Right ventricle myocardium superior (tissue), 1 donor: ENCODE measurements around the gene MEAK7. TPM values are rescaled to one million over a fixed set of nuclear protein-coding genes. Genes with fewer than 3 reads are reported as not detected.

ENCODE experiments used
- ATAC-seq: fragments of 200-7000 bp; cut with Tn5 transposase; one replicate; pipeline ENCODE4 v1.9.1; 2020; ENCODE audit warnings: mild to moderate bottlenecking; ENCODE audit not compliant: poor library complexity
- DNase-seq: peaks from one replicate; pipeline ENCODE4 v3.0.0-alpha.2; 2020
- intact Hi-C: fragments of 100-400 bp; cut with DNase I; formaldehyde crosslinking; loops from one replicate; pipeline ENCODE4 v1.11.2; 2022
- total RNA-seq: library from RNA; stranded (reverse); fragmentation: NEBNext Ultra II Directional; extraction: Animal tissue kit (Norgen Biotek cat#: 25700); gene quantifications from one replicate; pipeline ENCODE4 v1.2.1, GENCODE V29; 2021
- donor health status: DM: no; HTN: yes; CAD: no; lungs with severe emphysema.

MEAK7 gene
- total RNA-seq, 1 donor from 2014 or later: 5.0 TPM

GRCh38 chr16:84482001-84482891 lies 22.2 kb downstream of the MEAK7 start:
- ATAC-seq (no peak), DNase-seq (peak; percentile 44)
- intact Hi-C loops: loop anchor here (5.0 to 10.0 kb wide), 3 partner anchors 205 to 657 kb away; partner anchors contain the start of gene NECAB2

GRCh38 chr16:84481051-84481735 lies 23.3 kb downstream of the MEAK7 start:
- intact Hi-C loops: loop anchor here (5.0 to 10.0 kb wide), 3 partner anchors 204 to 656 kb away; partner anchors contain the start of gene NECAB2
- ATAC-seq (no peak), DNase-seq (peak; percentile 27)

GRCh38 chr16:84479716-84480450 lies 24.6 kb downstream of the MEAK7 start:
- ATAC-seq (no peak), DNase-seq (peak; percentile 12)
- intact Hi-C loops: loop anchor here (5.0 to 10.0 kb wide), 3 partner anchors 203 to 655 kb away; partner anchors contain the start of gene NECAB2

- ATAC-seq (no peak), DNase-seq (peak; percentile 26)
- intact Hi-C loops: no loop called here
These were observed 26.1 kb downstream of the MEAK7 start for GRCh38 chr16:84478172-84478947.

GRCh38 chr16:84477661-84478060 lies 26.8 kb downstream of the MEAK7 start:
- ATAC-seq (no peak), DNase-seq (peak; percentile 19)
- intact Hi-C loops: no loop called here

- intact Hi-C loops: no loop called here
- DNase-seq: peak; percentile 10
- ATAC-seq: no peak
These were observed 28.1 kb downstream of the MEAK7 start for GRCh38 chr16:84476401-84476800.

GRCh38 chr16:84475643-84476240 lies 28.7 kb downstream of the MEAK7 start:
- intact Hi-C loops: no loop called here
- DNase-seq: no peak
- no peak for ATAC-seq

GRCh38 chr16:84471966-84472365 lies 32.5 kb downstream of the MEAK7 start:
- DNase-seq (peak; percentile 10), ATAC-seq (no peak)
- intact Hi-C loops: no loop called here

GRCh38 chr16:84471316-84471715 lies 33.1 kb downstream of the MEAK7 start:
- ATAC-seq (no peak), DNase-seq (peak; percentile 24)

GRCh38 chr16:84467709-84468108 lies 36.8 kb downstream of the MEAK7 start:
- DNase-seq (no peak), ATAC-seq (no peak)
- intact Hi-C loops: no loop called here

More at GRCh38 chr16:84471316-84471715, 33.1 kb downstream of the MEAK7 start:
- intact Hi-C loops: no loop called here

- intact Hi-C loops: no loop called here
- DNase-seq (no peak), ATAC-seq (no peak)
These were observed 37.2 kb downstream of the MEAK7 start for GRCh38 chr16:84467256-84467655.

- DNase-seq: no peak
- intact Hi-C loops: no loop called here
- no peak for ATAC-seq
These were observed 37.8 kb downstream of the MEAK7 start for GRCh38 chr16:84466692-84467091.

- intact Hi-C loops: no loop called here
- DNase-seq: no peak
- ATAC-seq: no peak
These were observed 39.3 kb downstream of the MEAK7 start for GRCh38 chr16:84465154-84465553.

GRCh38 chr16:84464116-84464515 lies 40.3 kb downstream of the MEAK7 start:
- ATAC-seq (no peak), DNase-seq (peak; percentile 3)
- intact Hi-C loops: no loop called here

- intact Hi-C loops: no loop called here
- no peak for ATAC-seq
These were observed 41.2 kb downstream of the MEAK7 start for GRCh38 chr16:84463221-84463620.

GRCh38 chr16:84462296-84463210 lies 41.9 kb downstream of the MEAK7 start:
- intact Hi-C loops: no loop called here
- DNase-seq (peak; percentile 14), ATAC-seq (no peak)

More at GRCh38 chr16:84463221-84463620, 41.2 kb downstream of the MEAK7 start:
- DNase-seq: peak; percentile 31
